Measurements from ENCODE around the gene FLYWCH2.

GRCh38 chr16:2934450-2934849, 51.4 kb downstream of the FLYWCH2 start:
- no peak for TF ChIP-seq POLR2A (IDR thresholded peaks at IDR 0.05)
- TF ChIP-seq, protein P1, sequence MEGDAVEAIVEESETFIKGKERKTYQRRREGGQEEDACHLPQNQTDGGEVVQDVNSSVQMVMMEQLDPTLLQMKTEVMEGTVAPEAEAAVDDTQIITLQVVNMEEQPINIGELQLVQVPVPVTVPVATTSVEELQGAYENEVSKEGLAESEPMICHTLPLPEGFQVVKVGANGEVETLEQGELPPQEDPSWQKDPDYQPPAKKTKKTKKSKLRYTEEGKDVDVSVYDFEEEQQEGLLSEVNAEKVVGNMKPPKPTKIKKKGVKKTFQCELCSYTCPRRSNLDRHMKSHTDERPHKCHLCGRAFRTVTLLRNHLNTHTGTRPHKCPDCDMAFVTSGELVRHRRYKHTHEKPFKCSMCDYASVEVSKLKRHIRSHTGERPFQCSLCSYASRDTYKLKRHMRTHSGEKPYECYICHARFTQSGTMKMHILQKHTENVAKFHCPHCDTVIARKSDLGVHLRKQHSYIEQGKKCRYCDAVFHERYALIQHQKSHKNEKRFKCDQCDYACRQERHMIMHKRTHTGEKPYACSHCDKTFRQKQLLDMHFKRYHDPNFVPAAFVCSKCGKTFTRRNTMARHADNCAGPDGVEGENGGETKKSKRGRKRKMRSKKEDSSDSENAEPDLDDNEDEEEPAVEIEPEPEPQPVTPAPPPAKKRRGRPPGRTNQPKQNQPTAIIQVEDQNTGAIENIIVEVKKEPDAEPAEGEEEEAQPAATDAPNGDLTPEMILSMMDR (IDR thresholded peaks at IDR 0.05 in 4 of 5, conservative IDR thresholded peaks at IDR 0.05 in 1 of 5) = no peak
